GM12878 (cell line): ENCODE measurements around the gene LMAN2. TPM values are rescaled to one million over a fixed set of nuclear protein-coding genes. Genes with fewer than 3 reads are reported as not detected.

Experiments
- ATAC-seq: fragments of 200-7000 bp; cut with Tn5 transposase; 3 replicates; pipeline ENCODE4 v1.9.1; 2020; ENCODE audit warnings: mild to moderate bottlenecking, moderate library complexity
- BruUV-seq: library from RNA; stranded (reverse); fragments of 400-500 nt; replicated peaks from 2 replicates; lab custom pipeline; 2021; lab: Mats Ljungman, UMichigan
- CTCF ChIA-PET: fragments of 300-600 bp; sonication (Branson Sonifier 250); formaldehyde crosslinking; extraction: SDS; loops from one replicate; lab custom pipeline; 2021; ENCODE audit warnings: inconsistent platforms; lab: Yijun Ruan, JAX
- POLR2A ChIA-PET: fragments of 350-600 bp; formaldehyde crosslinking; extraction: SDS; loops from one replicate; lab custom pipeline; 2021; ENCODE audit warnings: inconsistent platforms; lab: Charles Lee
- RAD21 ChIA-PET: fragments of 300-600 bp; sonication (Branson Sonifier 250); formaldehyde crosslinking; loops from one replicate; lab custom pipeline; 2023; ENCODE audit warnings: antibody characterized with exemption; ENCODE audit not compliant: unreplicated experiment; lab: Charles Lee
- SMC1A ChIA-PET: fragments of 300-600 bp; sonication (Branson Sonifier 250); formaldehyde crosslinking; loops from one replicate; lab custom pipeline; 2023; ENCODE audit not compliant: unreplicated experiment, uncharacterized antibody; lab: Charles Lee
- DNase-seq: peaks from one replicate; pipeline ENCODE4 v3.0.0-alpha.2; 2011; ENCODE audit warnings: low read depth, low spot score
- FAIRE-seq: peaks from 3 replicates; lab custom pipeline; 2011; peaks lifted over from hg19 to GRCh38; lab: Jason Lieb, UNC
- H2AFZ ChIP-seq: 2 replicates; pipeline ENCODE4 v1.6.0; 2011; ENCODE audit warnings: low read depth, low read length, control low read depth; ENCODE audit not compliant: control insufficient read depth
- H3K27ac ChIP-seq: 2 replicates; pipeline ENCODE4 v1.5.1; 2011; ENCODE audit warnings: control low read depth; ENCODE audit not compliant: control insufficient read depth, insufficient read depth
- H3K27me3 ChIP-seq, 2 experiments: replicated peaks in 1 of 2; 2 replicates each; pipeline versions ENCODE4 v1.6.0 to v1.6.1; 2011; ENCODE audit warnings: low read length in 1 of 2; ENCODE audit not compliant: control insufficient read depth in 2 of 2, insufficient read depth in 2 of 2
- H3K36me3 ChIP-seq, 2 experiments: 2 replicates each; pipeline ENCODE4 v1.5.1; 2011; ENCODE audit warnings: low read length in 1 of 2; ENCODE audit not compliant: control insufficient read depth in 2 of 2, insufficient read depth in 2 of 2
- H3K4me1 ChIP-seq: 2 replicates; pipeline ENCODE4 v1.6.1; 2011; ENCODE audit warnings: mild to moderate bottlenecking, low read length, moderate library complexity, mixed read lengths; ENCODE audit not compliant: control insufficient read depth, insufficient read depth
- H3K4me2 ChIP-seq: 2 replicates; pipeline ENCODE4 v1.6.0; 2011; ENCODE audit warnings: control low read depth; ENCODE audit not compliant: control insufficient read depth, insufficient read depth
- H3K4me3 ChIP-seq: fragments of 200-600 bp; sonication (generic); 2 replicates; pipeline ENCODE4 v1.5.1; 2016
- H3K79me2 ChIP-seq: 2 replicates; pipeline ENCODE4 v1.6.0; 2011; ENCODE audit warnings: low read length; ENCODE audit not compliant: control insufficient read depth, insufficient read depth
- H3K9ac ChIP-seq: 2 replicates; pipeline ENCODE4 v1.8.0; 2011; ENCODE audit warnings: low read length, control low read depth, mixed read lengths; ENCODE audit not compliant: control insufficient read depth, insufficient read depth
- H3K9me3 ChIP-seq: replicated peaks from 3 replicates; pipeline ENCODE4 v1.5.1; 2011; ENCODE audit warnings: mild to moderate bottlenecking, low read length; ENCODE audit not compliant: control insufficient read depth, insufficient read depth
- H4K20me1 ChIP-seq: 2 replicates; pipeline ENCODE4 v1.6.0; 2011; ENCODE audit not compliant: control insufficient read depth, insufficient read depth
- CHD4 ChIP-seq: fragments of 200-600 bp; sonication (generic); IDR thresholded peaks from 2 replicates; pipeline ENCODE4 v1.6.1; 2016; ENCODE audit warnings: mild to moderate bottlenecking
- EED ChIP-seq: sonication (generic); IDR thresholded peaks from 2 replicates; pipeline ENCODE4 v1.6.1; 2016; ENCODE audit warnings: antibody characterized with exemption, low read depth
- EGR1 ChIP-seq, 2 experiments: IDR thresholded peaks; 1 replicate in 1 of 2; 2 replicates in 1 of 2; pipeline ENCODE4 v1.6.1; 2011 to 2012; ENCODE audit warnings: low read depth in 2 of 2, low read length in 2 of 2, borderline replicate concordance in 1 of 2, mild to moderate bottlenecking in 1 of 2, moderate library complexity in 1 of 2
- JUNB ChIP-seq: IDR thresholded peaks from 2 replicates; pipeline ENCODE4 v1.6.1; 2016; ENCODE audit warnings: antibody characterized with exemption, mild to moderate bottlenecking
- MXI1 ChIP-seq: fragments of 150-350 bp; IDR thresholded peaks from 2 replicates; pipeline ENCODE4 v1.6.1; 2011; ENCODE audit warnings: low read depth, mild to moderate bottlenecking, inconsistent platforms, low read length, improper control_type of control experiment
- NFIC ChIP-seq: IDR thresholded peaks from 2 replicates; pipeline ENCODE4 v1.6.1; 2012; ENCODE audit warnings: low read depth, mild to moderate bottlenecking, inconsistent platforms, low read length, moderate library complexity
- NR2C2 ChIP-seq: IDR thresholded peaks from 2 replicates; pipeline ENCODE4 v1.6.1; 2011; ENCODE audit warnings: borderline replicate concordance, low read depth; ENCODE audit not compliant: control insufficient read depth, insufficient read length
- PML ChIP-seq: IDR thresholded peaks from 2 replicates; pipeline ENCODE4 v1.6.1; 2012; ENCODE audit warnings: low read length, inconsistent platforms
- POU2F2 ChIP-seq: IDR thresholded peaks from 3 replicates; pipeline ENCODE4 v1.6.1; 2011; ENCODE audit warnings: low read depth, mild to moderate bottlenecking, low read length, borderline replicate concordance
- RAD21 ChIP-seq: IDR thresholded peaks from 2 replicates; pipeline ENCODE4 v1.6.1; 2011; ENCODE audit warnings: mild to moderate bottlenecking, low read depth, low read length, moderate library complexity; ENCODE audit not compliant: insufficient read depth
- RCOR1 ChIP-seq: conservative IDR thresholded peaks from 2 replicates; pipeline ENCODE4 v1.6.1; 2012; ENCODE audit warnings: low read depth, low read length, improper control_type of control experiment
- RUNX3 ChIP-seq: IDR thresholded peaks from 2 replicates; pipeline ENCODE4 v1.6.1; 2012; ENCODE audit warnings: low read length, inconsistent platforms
- TAF1 ChIP-seq: IDR thresholded peaks from 2 replicates; pipeline ENCODE4 v1.6.1; 2011; ENCODE audit warnings: mild to moderate bottlenecking, low read depth, low read length, borderline replicate concordance
- TARDBP ChIP-seq: IDR thresholded peaks from 2 replicates; pipeline ENCODE4 v1.6.1; 2016; ENCODE audit warnings: borderline replicate concordance
- TCF12 ChIP-seq: IDR thresholded peaks from 2 replicates; pipeline ENCODE4 v1.6.1; 2011; ENCODE audit warnings: low read depth, mild to moderate bottlenecking, low read length
- TCF3 ChIP-seq: IDR thresholded peaks from 2 replicates; pipeline ENCODE4 v1.6.1; 2012; ENCODE audit warnings: low read depth, mild to moderate bottlenecking, low read length, borderline replicate concordance; ENCODE audit not compliant: insufficient read depth
- WRNIP1 ChIP-seq: IDR thresholded peaks from 2 replicates; pipeline ENCODE4 v1.6.1; 2011; ENCODE audit warnings: low read depth, low read length, improper control_type of control experiment, borderline replicate concordance
- YY1 ChIP-seq: IDR thresholded peaks from 2 replicates; pipeline ENCODE4 v1.6.1; 2011; ENCODE audit warnings: low read depth, mild to moderate bottlenecking, low read length
- ZNF217 ChIP-seq: fragments of 450-650 bp; IDR thresholded peaks from 2 replicates; pipeline ENCODE4 v1.6.1; 2017; ENCODE audit warnings: antibody characterized with exemption, mild to moderate bottlenecking
- whole genome bisulfite sequencing: methylation state at CpG from one replicate; pipeline ENCODE4 v1.1.6; 2016; ENCODE audit warnings: low lambda C conversion rate; ENCODE audit not compliant: insufficient replicate concordance, insufficient coverage; ENCODE audit errors: missing lambda C conversion rate; 5-methylcytosine and 5-hydroxymethylcytosine counted together
- in situ Hi-C: fragments of 300-500 bp; cut with MboI; formaldehyde crosslinking; loops from 9 replicates; pipeline ENCODE4 v1.14.3; 2018; ENCODE audit warnings: mixed read lengths
- intact Hi-C: fragments of 100-400 bp; cut with micrococcal nuclease; formaldehyde crosslinking; loops from one replicate; pipeline ENCODE4 v1.14.2; 2022; ENCODE audit not compliant: unreplicated experiment
- polyA plus RNA-seq, 11 experiments: library from polyadenylated mRNA; depleted of rRNA in 4 of 11; unstranded in 6 of 11; stranded (reverse) in 5 of 11; fragments of >200 nt; fragmentation: Nextera tagmentation in 4 of 11; fragmentation: Illumina TruSeq in 1 of 11; extraction: Ambion mirVana in 4 of 11; extraction: Trizol in 1 of 11; gene quantifications; 1 replicate in 1 of 11; 2 replicates in 10 of 11; pipeline versions ENCODE4 v1.2.1 to v1.2.3, GENCODE V29; 2011 to 2016; ENCODE audit warnings: inconsistent platforms in 2 of 11, missing spikeins in 2 of 11, low read depth in 1 of 11
- total RNA-seq, 4 experiments: library from RNA; depleted of rRNA in 3 of 4; stranded (reverse); fragments of >200 nt in 3 of 4; fragmentation: Illumina TruSeq in 1 of 4; extraction: Trizol in 1 of 4; gene quantifications; 2 replicates each; pipeline versions ENCODE4 v1.2.1 to v1.2.3, GENCODE V29; 2013 to 2021
- TF ChIP-seq, protein P1 (sequence below): fragments of 450-650 bp; IDR thresholded peaks from 2 replicates; pipeline ENCODE4 v1.6.1; 2016; ENCODE audit warnings: mild to moderate bottlenecking
- TF ChIP-seq, protein P2 (sequence below): fragments of 450-650 bp; IDR thresholded peaks from 2 replicates; pipeline ENCODE4 v1.6.1; 2017; ENCODE audit warnings: low read depth, mild to moderate bottlenecking, moderate library complexity

LMAN2 gene
- total and polyA plus RNA-seq, 10 of the 15 experiments (the other 5 are each of a cell fraction or from before 2014, with no cell fraction given) = 2.4 to 264 (median 147) TPM

DNA sequence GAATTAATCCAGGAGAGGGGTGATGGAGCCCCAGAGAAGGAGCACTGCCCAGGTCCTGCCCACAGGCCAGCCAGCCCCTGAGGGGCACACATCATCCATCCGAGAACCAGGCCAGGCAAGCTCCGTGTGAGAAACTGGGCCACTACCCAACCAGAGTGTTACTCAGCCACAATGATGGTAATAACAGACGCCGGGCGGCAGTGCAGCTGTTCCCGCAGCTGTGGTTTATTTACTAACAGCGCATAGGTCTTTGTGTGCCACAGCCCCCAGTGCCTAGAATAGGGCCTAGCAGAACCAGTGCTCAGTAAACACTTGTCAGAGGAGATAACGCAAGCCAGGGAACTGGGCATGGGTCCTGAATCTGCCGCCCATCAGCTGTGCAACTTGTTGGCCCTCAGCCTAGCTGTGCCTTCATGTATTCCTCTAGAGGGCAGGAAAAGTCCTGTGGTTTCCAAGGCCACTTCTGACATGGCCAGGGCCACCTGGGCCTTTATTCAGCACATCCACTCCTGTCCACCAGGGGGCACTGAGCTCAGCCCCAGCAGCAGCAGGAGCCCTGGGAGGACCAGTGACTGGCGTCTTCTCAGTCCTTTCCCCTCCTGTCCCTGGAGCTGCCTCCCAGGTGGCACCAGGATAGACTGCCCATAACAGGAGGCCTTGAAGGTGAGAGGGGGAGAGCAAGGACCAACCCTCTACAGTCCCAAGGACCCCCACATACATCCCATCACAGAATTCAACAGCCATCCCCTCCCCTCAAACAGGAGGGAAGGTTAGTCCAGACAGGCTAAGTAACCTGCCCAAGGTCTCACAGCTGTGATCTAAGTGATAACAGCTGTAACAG, 41.9 kb downstream of the LMAN2 start:
- no peak overlapping the region for H3K4me2 ChIP-seq
- 52% methylated on average over 10 of the region's 10 CpGs for WGBS
- ChIA-PET RAD21 (interaction anchor here (0.6 to 1.9 kb wide), 10 partner anchors 42 to 198 kb away, joined by 3 to 9 read pairs (median 6); partner anchors contain the start of gene LMAN2), SMC1A (interaction anchor here (0.6 to 4.9 kb wide), 16 partner anchors 9 to 199 kb away, joined by 3 to 26 read pairs (median 4); partner anchors contain the start of genes DOK3 and LMAN2), CTCF (interaction anchor here (0.6 to 3.6 kb wide), 46 partner anchors 8 to 313 kb away, joined by 3 to 56 read pairs (median 5); partner anchors contain the start of genes LMAN2, NSD1, PDLIM7 and SLC34A1), POLR2A (interaction anchor here (0.5 to 1.3 kb wide), 5 partner anchors 42 to 758 kb away, joined by 3 to 6 read pairs (median 4); partner anchors contain the start of gene LMAN2)
- H3K4me3 ChIP-seq = no peak overlapping the region
- H3K27me3 ChIP-seq = no peaks in the 10 kb centered on the region
- no peaks in the 10 kb centered on the region for H3K9me3 ChIP-seq
- peaks cover 7 to 16% of the 10 kb centered on the region in 2 experiments for H3K36me3 ChIP-seq
- intact Hi-C loops = loop anchor here (2.0 to 10.0 kb wide), 4 partner anchors 53 to 285 kb away; partner anchors contain the start of gene TMED9
- BruUV-seq = no TSS peak
- no peak overlapping the region for H3K9ac ChIP-seq
- no peak overlapping the region for H2AFZ ChIP-seq
- H3K4me1 ChIP-seq = peaks cover 29% of the 10 kb centered on the region
- DNase-seq (no peak), FAIRE-seq (peak; percentile 84), ATAC-seq (peak; percentile 45)
- peaks cover 22% of the 10 kb centered on the region for H3K79me2 ChIP-seq
- H4K20me1 ChIP-seq = no peaks in the 10 kb centered on the region
- in situ Hi-C loops = no loop called here
- H3K27ac ChIP-seq = no peak overlapping the region
- no peak for TF ChIP-seq EGR1 (IDR thresholded peaks at IDR 0.05; ENCODE audit: borderline replicate concordance in 1 of 2, low read depth in 2 of 2, low read length in 2 of 2)
- TF ChIP-seq NR2C2 = no peak
- no peak for TF ChIP-seq TARDBP
- 0 out of 2 replicates have a peak, but pooled peaks have one; percentile 26 for TF ChIP-seq TCF12
- 0 out of 3 replicates have a peak, but pooled peaks have one; percentile 22 for TF ChIP-seq POU2F2
- TF ChIP-seq RAD21 = peak; percentile 55; the same call in 1 of the 2 replicates
- TF ChIP-seq JUNB = no peak
- TF ChIP-seq RUNX3 = peak; percentile 59
- 0 out of 2 replicates have a peak, but pooled peaks have one; percentile 20 for TF ChIP-seq WRNIP1
- TF ChIP-seq, protein P1, sequence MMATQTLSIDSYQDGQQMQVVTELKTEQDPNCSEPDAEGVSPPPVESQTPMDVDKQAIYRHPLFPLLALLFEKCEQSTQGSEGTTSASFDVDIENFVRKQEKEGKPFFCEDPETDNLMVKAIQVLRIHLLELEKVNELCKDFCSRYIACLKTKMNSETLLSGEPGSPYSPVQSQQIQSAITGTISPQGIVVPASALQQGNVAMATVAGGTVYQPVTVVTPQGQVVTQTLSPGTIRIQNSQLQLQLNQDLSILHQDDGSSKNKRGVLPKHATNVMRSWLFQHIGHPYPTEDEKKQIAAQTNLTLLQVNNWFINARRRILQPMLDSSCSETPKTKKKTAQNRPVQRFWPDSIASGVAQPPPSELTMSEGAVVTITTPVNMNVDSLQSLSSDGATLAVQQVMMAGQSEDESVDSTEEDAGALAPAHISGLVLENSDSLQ = no peak
- no peak for TF ChIP-seq RCOR1
- TF ChIP-seq MXI1 = no peak
- 0 out of 2 replicates have a peak, but pooled peaks have one; percentile 56 for TF ChIP-seq TCF3
- TF ChIP-seq TAF1 = no peak
- TF ChIP-seq ZNF217 = no peak
- peak; percentile 63; the same call in 1 of the 2 replicates for TF ChIP-seq YY1
- TF ChIP-seq, protein P2, sequence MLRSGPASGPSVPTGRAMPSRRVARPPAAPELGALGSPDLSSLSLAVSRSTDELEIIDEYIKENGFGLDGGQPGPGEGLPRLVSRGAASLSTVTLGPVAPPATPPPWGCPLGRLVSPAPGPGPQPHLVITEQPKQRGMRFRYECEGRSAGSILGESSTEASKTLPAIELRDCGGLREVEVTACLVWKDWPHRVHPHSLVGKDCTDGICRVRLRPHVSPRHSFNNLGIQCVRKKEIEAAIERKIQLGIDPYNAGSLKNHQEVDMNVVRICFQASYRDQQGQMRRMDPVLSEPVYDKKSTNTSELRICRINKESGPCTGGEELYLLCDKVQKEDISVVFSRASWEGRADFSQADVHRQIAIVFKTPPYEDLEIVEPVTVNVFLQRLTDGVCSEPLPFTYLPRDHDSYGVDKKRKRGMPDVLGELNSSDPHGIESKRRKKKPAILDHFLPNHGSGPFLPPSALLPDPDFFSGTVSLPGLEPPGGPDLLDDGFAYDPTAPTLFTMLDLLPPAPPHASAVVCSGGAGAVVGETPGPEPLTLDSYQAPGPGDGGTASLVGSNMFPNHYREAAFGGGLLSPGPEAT = no peak
- no peak for TF ChIP-seq CHD4
- TF ChIP-seq PML = no peak
- no peak for TF ChIP-seq EED
- no peak for TF ChIP-seq NFIC
